GM13976 (cell line): ENCODE results near the gene SYDE1.

Source experiments
- DNase-seq: peaks from one replicate; pipeline ENCODE4 v3.0.0; 2012; ENCODE audit warnings: low spot score
- CTCF ChIP-seq: IDR thresholded peaks from 2 replicates; pipeline ENCODE4 v1.5.1; 2012; ENCODE audit warnings: borderline replicate concordance, mild to moderate bottlenecking; ENCODE audit not compliant: insufficient read depth; ENCODE audit errors: extremely low read depth, missing control alignments, control extremely low read depth
- in situ Hi-C: fragments of 300-500 bp; cut with MboI; formaldehyde crosslinking; loops from one replicate; pipeline ENCODE4 v1.12.0; 2022; ENCODE audit warnings: low sequenced_read_pairs, mixed read lengths, inconsistent platforms; ENCODE audit not compliant: unreplicated experiment

Gene SYDE1

GRCh38 chr19:15124572-15125231 lies 17.5 kb downstream of the SYDE1 start:
- TF ChIP-seq CTCF, result no peak
- in situ Hi-C loops, result loop anchor here (25.0 kb wide), 1 partner anchor 562 kb away; the partner anchor contains the start of gene NDUFB7
- peak; percentile 45 for DNase-seq

GRCh38 chr19:15125232-15126067 lies 18.2 kb downstream of the SYDE1 start:
- TF ChIP-seq CTCF, result no peak
- in situ Hi-C loops, result no loop called here

GRCh38 chr19:15126131-15126910 lies 19.1 kb downstream of the SYDE1 start:
- DNase-seq, result no peak
- no peak for TF ChIP-seq CTCF
- in situ Hi-C loops, result no loop called here

More at GRCh38 chr19:15125232-15126067, 18.2 kb downstream of the SYDE1 start:
- DNase-seq, result peak; percentile 99

GRCh38 chr19:15128162-15128770 lies 21.1 kb downstream of the SYDE1 start:
- no peak for DNase-seq
- in situ Hi-C loops, result no loop called here
- TF ChIP-seq CTCF, result no peak

GRCh38 chr19:15129856-15130585 lies 22.8 kb downstream of the SYDE1 start:
- DNase-seq, result no peak
- in situ Hi-C loops, result no loop called here
- TF ChIP-seq CTCF, result no peak
